ENCODE measurements around the gene KHK. TPM values are rescaled to one million over a fixed set of nuclear protein-coding genes. Genes with fewer than 3 reads are reported as not detected.

The KHK gene
- polyA plus RNA-seq, 1 of the 3 experiments (the other 2 are of a cell fraction) = 10.3 TPM

DNA sequence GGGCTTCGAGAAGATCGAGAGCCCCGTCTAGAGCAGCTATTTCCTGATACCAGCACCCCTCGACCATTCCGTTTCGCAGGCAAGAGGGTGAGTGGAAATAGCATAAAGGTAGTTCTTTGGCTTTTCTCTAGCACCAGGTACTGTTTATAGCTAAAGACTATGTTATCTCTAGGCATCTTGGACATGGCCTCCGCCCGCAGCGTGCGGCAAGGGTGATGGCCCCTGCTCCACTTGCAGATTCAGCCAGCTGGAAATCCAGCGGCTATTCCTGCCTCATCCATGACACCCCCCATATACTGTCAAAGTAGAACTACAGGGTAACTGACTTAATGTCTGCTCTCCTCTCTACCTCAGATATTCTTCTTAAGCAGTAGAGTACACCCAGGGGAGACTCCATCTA, 31.9 kb upstream of the KHK start:
- POLR2A ChIA-PET = interaction anchor here (0.7 to 3.3 kb wide), 4 partner anchors 10 to 42 kb away, joined by 3 to 17 read pairs (median 8); partner anchors contain the start of gene OST4
- Histone ChIP-seq H3F3A (replicated peaks; ENCODE audit: insufficient read depth) (peaks cover 26% of the 10 kb centered on the region), H3K79me2 (ENCODE audit: insufficient read depth) (no peaks in the 10 kb centered on the region), H3K36me3 (replicated peaks in 1 of 2; ENCODE audit: control insufficient read depth in 1 of 2, insufficient read depth in 2 of 2, low read length in 1 of 2) (peaks cover 13 to 56% of the 10 kb centered on the region in 2 experiments), H3K4me1 (ENCODE audit: control insufficient read depth in 1 of 2, insufficient read depth in 2 of 2, low read depth in 1 of 2, low read length in 1 of 2) (peaks cover 4 to 9% of the 10 kb centered on the region in 2 experiments; a peak in 2 of 4 replicates), H2AFZ (ENCODE audit: low read depth) (no peak overlapping the region), H3K9ac (no peak overlapping the region), H4K20me1 (ENCODE audit: insufficient read depth) (no peaks in the 10 kb centered on the region), H3K9me3 (no peaks in the 10 kb centered on the region), H3K9me2 (no peaks in the 10 kb centered on the region), H3K4me3 (ENCODE audit: low read depth in 2 of 2, low read length in 1 of 2) (no peak overlapping the region), H3K27ac (ENCODE audit: low read depth in 2 of 2, low read length in 1 of 2) (no peak overlapping the region), H3K27me3 (ENCODE audit: insufficient read depth) (no peaks in the 10 kb centered on the region), H3K4me2 (no peak overlapping the region)
- WGBS (ENCODE audit: low lambda C conversion rate) = 97% methylated on average over 11 of the region's 11 CpGs
- CTCF ChIA-PET = interaction anchor here (0.9 to 13.5 kb wide), 4 partner anchors 15 to 98 kb away, joined by 3 to 216 read pairs (median 55); partner anchors contain the start of genes EMILIN1, KHK and OST4
- DNase-seq = no peak
- TF ChIP-seq, protein P1, sequence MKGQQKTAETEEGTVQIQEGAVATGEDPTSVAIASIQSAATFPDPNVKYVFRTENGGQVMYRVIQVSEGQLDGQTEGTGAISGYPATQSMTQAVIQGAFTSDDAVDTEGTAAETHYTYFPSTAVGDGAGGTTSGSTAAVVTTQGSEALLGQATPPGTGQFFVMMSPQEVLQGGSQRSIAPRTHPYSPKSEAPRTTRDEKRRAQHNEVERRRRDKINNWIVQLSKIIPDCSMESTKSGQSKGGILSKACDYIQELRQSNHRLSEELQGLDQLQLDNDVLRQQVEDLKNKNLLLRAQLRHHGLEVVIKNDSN (IDR thresholded peaks at IDR 0.05; ENCODE audit: borderline replicate concordance, low read depth) = no peak
- TF ChIP-seq MEF2A (IDR thresholded peaks at IDR 0.05; ENCODE audit: borderline replicate concordance, low read depth) (no peak), RCOR1 (IDR thresholded peaks at IDR 0.05; ENCODE audit: low read length) (no peak), MXI1 (IDR thresholded peaks at IDR 0.05; ENCODE audit: low read depth, low read length) (no peak), USF2 (IDR thresholded peaks at IDR 0.05; ENCODE audit: borderline replicate concordance, low read depth, low read length) (no peak), TAF1 (IDR thresholded peaks at IDR 0.05; ENCODE audit: borderline replicate concordance, low read depth, low read length) (no peak)
- TF ChIP-seq, protein P2, sequence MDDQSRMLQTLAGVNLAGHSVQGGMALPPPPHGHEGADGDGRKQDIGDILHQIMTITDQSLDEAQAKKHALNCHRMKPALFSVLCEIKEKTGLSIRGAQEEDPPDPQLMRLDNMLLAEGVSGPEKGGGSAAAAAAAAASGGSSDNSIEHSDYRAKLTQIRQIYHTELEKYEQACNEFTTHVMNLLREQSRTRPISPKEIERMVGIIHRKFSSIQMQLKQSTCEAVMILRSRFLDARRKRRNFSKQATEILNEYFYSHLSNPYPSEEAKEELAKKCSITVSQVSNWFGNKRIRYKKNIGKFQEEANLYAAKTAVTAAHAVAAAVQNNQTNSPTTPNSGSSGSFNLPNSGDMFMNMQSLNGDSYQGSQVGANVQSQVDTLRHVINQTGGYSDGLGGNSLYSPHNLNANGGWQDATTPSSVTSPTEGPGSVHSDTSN (IDR thresholded peaks at IDR 0.05) = no peak

DNA sequence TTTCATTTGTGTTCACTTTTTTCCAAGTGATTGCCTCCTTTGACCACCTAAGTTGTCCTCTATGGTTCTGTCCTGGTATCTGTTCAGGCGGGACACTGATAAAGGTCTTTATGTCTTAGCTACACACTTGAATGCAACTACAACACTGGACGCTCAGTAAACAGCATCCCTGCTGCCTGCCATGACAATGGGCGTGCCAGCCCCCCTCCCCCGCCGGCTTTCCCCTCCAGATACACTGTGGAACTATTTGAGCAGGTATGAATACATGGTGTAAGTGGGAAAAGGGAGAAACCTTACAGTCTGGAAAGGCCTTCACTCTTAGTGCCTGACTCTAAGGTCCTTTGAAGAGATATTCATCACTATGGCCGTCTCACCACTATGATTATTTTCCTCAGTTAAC, 29.4 kb upstream of the KHK start:
- CTCF ChIA-PET = interaction anchor here (0.7 to 13.5 kb wide), 5 partner anchors 12 to 135 kb away, joined by 3 to 216 read pairs (median 4); partner anchors contain the start of genes EMILIN1, KHK and OST4
- WGBS (ENCODE audit: low lambda C conversion rate) = 95% methylated on average over 6 of the region's 6 CpGs
- peaks cover 4 to 9% of the 10 kb centered on the region in 2 experiments; a peak in 1 of 4 replicates for H3K4me1 ChIP-seq (ENCODE audit: control insufficient read depth in 1 of 2, insufficient read depth in 2 of 2, low read depth in 1 of 2, low read length in 1 of 2)
- H3K27me3 ChIP-seq (ENCODE audit: insufficient read depth) = no peaks in the 10 kb centered on the region
- no peaks in the 10 kb centered on the region for H3K79me2 ChIP-seq (ENCODE audit: insufficient read depth)
- no peak overlapping the region; a peak in 1 of 4 replicates for H3K27ac ChIP-seq (ENCODE audit: low read depth in 2 of 2, low read length in 1 of 2)
- H3K36me3 ChIP-seq (replicated peaks in 1 of 2; ENCODE audit: control insufficient read depth in 1 of 2, insufficient read depth in 2 of 2, low read length in 1 of 2) = peaks cover 13 to 59% of the 10 kb centered on the region in 2 experiments
- H3K9me2 ChIP-seq = no peaks in the 10 kb centered on the region
- H3K4me2 ChIP-seq = no peak overlapping the region
- no peaks in the 10 kb centered on the region for H4K20me1 ChIP-seq (ENCODE audit: insufficient read depth)
- TF ChIP-seq POLR2AphosphoS5 (IDR thresholded peaks at IDR 0.05; ENCODE audit: low read depth, low read length) = peak; percentile 13; the same call in 1 of the 2 replicates
- TF ChIP-seq, protein P2 (IDR thresholded peaks at IDR 0.05) = no peak
- no peak for TF ChIP-seq FOSL2 (IDR thresholded peaks at IDR 0.05; ENCODE audit: borderline replicate concordance, low read depth)
- no peak for TF ChIP-seq SMC3 (IDR thresholded peaks at IDR 0.05; ENCODE audit: low read depth, low read length)
- TF ChIP-seq, protein P3, sequence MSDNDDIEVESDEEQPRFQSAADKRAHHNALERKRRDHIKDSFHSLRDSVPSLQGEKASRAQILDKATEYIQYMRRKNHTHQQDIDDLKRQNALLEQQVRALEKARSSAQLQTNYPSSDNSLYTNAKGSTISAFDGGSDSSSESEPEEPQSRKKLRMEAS (IDR thresholded peaks at IDR 0.05; ENCODE audit: low read depth) = no peak
- TF ChIP-seq ZBTB33 (IDR thresholded peaks at IDR 0.05; ENCODE audit: borderline replicate concordance, low read depth) = no peak
- DNase-seq = no peak
- no peak overlapping the region for H3K9ac ChIP-seq
- H3F3A ChIP-seq (replicated peaks; ENCODE audit: insufficient read depth) = peaks cover 9% of the 10 kb centered on the region
- no peaks in the 10 kb centered on the region for H3K9me3 ChIP-seq
- POLR2A ChIA-PET = interaction anchor here (1.6 to 3.2 kb wide), 2 partner anchors 9 to 15 kb away, joined by 10 to 17 read pairs; partner anchors contain the start of gene OST4
- no peak overlapping the region for H2AFZ ChIP-seq (ENCODE audit: low read depth)
- no peak overlapping the region for H3K4me3 ChIP-seq (ENCODE audit: low read depth in 2 of 2, low read length in 1 of 2)

Data from SK-N-SH (cell line).